Astrocyte of the hippocampus (primary cell): Measurements from ENCODE around the gene DYNC2I2.
"Not testable (repeated sequence)": the region's sequence is repeated elsewhere in the genome, so short reads cannot be mapped to it uniquely, and the experiment has no call there.

Source experiments
- DNase-seq: peaks from one replicate; pipeline ENCODE4 v3.0.0; 2011; ENCODE audit warnings: low read depth, low spot score

The DYNC2I2 gene

DNA sequence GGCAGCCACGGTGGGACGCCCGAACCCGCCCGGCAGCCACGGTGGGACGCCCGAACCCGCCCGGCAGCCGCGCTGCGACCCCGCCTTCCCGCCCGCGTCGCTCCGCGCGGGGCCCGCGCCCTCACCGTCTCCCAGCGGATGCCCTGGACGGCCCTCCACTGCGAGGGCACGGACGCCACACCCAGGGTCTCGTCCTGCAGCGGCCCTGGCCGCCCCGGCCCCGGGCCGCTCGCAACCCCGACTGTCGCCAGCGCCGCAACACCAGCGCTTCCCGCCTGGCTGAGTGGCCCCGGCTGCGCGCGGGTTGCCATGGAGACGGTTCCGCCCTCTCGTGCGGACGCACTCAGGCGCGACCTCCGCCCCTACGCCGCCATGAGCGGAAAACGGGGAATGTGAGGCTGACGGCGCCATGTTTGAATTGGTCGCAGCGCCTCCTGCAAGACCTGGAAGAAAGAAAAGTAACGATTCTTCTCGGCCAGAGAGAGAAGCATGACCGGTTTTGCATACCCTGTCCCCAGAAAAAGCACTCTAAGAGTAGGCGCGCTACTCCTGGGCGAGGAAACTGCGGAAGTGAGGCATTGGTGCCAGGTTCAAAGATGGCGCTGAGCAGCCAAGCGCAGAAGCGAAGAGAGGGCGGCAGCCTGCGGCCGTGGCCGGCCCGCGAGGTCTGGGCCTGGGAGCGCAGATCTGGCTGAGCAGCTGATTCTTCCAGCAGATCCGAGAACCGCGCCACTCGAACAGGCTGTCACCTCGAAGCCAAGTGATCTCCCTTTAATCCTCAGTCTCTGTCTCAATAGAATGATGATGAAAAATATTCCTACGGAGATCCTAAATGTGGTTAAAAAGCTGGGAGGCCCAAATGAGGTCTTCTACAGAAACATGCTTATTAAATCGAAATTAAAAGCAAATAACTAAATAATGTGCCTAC lies at the start of gene DYNC2I2:
Gene DYNC2I2, minus strand, starts transcription at position 432 of the 928 bp plus-strand sequence. Its CDS starts 121 bp downstream, at position 311.
- peak; percentile 97 for DNase-seq

DNA sequence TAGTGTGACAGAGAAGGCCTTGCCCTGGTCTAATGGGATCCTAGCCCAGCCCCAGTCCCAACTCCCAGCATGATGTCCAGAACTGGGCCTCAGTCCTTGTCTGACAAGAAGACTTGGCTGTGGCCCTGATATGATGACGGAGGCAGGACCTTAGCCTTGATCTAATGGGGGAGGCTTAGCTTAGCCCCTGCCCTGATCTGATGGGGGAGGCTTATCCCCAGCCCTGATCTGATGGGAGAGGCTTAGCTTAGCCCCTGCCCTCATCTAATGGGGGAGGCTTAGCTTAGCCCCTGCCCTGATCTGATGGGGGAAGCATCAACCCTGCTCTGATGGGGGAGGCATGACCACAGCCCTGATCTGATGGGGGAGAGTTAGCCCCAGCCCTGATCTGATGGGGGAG lies 49.4 kb upstream of the DYNC2I2 start:
- no peak for DNase-seq

DNA sequence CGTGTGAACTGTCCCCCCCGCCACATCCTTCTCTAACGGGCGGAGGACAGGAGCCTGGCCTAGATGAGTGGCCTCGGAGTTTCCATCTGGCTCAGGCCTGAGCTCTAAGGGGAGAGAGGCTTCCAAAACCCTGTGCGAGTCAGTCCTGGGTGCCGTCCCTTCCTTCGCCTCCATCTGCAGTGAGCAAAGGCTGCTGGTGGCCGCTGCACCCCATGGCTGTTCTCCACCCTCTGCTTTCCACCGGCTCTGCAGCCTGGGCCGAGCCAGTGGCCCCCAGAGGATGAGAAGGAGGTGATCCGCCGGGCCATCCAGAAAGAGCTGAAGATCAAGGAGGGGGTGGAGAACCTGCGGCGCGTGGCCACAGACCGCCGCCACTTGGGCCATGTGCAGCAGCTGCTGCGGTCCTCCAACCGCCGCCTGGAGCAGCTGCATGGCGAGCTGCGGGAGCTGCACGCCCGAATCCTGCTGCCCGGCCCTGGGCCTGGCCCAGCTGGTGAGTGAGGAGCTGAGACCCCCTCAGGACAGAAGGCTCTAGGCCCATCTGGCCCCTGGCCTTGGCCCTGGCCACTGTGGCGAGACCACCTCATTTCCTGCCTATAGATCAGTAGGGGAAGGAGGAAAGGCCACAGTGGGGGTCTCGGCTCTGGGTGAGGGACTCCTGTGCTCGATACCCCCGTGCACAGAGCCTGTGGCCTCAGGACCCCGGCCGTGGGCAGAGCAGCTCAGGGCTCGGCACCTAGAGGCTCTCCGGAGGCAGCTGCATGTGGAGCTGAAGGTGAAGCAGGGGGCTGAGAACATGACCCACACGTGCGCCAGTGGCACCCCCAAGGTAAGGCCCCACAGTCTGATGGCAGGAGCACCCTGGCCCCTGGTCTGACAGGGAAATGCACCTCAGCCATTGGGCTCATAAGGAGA lies 48.7 kb upstream of the DYNC2I2 start:
- no peak for DNase-seq

DNA sequence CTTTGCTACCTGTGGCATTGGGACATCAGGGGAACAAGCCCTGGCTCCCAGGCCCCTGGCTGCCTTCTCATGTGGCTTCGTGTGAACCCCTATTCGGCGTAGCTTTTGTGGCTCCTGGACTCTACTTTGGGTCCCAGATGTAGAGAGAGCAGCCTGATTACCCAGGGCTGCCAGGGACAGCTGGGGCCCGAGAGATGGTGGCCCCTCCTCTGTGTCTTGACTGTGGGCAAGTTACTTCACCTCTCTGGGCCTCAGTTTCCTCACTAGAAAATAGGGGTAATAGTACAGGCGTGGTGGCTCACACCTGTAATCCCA lies 47.7 kb upstream of the DYNC2I2 start:
- DNase-seq: no peak

DNA sequence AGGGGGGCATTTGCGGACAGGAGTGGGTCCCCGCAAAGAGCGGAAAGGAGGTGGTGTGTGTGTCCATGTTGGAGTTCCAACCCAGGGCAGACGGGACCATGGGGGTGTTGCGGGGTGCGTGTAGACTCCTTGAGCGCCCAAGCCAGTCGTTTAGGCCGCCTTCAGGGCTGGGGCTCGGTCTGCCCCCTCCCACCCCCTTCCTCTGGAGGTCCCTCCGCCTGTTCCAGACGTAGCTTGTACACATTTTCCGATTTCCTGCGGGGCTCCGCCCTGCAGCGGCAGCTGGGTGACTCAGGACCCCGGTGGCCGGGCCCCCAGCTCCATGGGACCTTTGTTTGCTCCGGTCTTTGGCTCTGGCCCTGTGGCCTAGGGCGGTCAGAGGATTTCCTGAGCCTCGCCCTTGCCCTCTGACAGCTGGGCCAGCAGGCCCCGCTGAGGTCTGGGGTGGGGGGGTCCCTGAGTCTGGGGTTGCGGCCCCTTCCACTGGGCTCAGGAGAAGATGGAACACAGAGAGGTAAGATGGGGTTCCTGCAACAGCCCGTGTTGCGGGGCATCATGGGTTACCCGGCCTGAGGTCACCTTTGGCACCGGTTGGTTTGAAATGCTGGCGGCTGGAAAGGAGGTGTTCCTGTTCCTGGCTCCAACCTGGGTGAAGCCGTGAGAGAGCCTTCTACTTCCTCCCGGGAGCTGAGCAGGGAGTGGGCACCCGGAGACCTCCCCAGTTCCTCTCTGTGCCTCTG lies 47.1 kb upstream of the DYNC2I2 start:
- DNase-seq: no peak

DNA sequence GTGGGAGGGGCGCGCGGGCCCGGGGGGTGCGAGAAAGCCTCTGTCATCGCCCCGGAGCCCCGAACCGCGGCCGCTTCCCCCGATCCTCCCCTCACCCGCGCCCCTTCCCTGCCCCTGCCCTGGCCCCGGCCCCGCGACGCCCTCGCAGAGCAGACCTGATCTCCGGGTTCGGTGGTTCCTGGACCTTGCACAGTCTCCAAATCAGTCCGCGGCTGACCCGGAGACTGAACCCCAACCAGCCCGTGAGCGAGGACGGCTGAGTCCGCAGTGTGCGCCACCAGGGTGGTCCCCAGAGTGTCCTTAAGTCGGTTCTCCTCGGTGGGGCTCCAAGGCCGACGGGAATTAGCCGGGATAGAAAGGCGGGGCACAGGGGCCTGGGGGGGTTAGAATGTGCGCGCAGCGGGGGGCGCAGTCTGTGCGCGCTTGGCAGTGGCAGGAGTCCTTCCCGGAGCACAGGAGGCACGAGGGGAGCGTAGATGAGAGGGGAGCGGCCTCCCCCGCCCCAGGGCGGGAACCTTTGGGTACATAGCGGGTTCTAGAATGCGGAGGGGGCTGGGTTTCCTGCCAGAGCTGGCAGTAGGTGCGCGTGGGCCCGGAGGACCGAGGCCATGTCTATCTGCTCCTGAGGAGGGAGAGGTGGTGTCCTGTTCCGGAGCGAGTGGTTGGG lies 46.4 kb upstream of the DYNC2I2 start:
- DNase-seq: peak; percentile 61

DNA sequence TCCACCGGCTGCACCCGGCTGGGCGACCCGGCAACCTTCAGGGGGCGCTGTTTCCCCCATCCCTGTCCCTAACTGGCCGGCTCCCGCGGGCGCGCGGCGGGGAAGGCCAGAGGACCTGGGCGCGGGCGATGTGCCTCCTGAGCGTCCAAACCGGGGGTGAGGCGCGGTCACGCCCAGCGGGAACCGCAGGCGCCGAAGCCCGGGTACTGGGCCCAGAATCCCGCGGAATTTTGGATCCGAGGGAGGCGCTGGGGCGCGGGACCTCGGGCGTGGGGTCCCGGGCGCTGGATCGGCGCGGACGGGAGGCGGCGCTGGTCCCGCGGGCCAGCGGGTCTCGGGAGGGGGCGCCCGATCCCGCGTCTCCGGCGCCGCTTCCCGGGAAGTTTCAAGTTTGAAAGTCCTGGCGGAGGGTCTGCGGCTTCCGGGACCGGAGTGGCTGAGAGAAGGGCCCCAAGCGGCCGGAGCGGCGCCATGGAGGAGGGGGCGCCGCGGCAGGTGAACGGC lies 45.9 kb upstream of the DYNC2I2 start, which contains the start of gene PKN3:
Gene PKN3, plus strand, starts transcription at position 59 of the 504 bp plus-strand sequence. Its CDS starts 413 bp downstream, at position 472.
- DNase-seq: peak; percentile 95

DNA sequence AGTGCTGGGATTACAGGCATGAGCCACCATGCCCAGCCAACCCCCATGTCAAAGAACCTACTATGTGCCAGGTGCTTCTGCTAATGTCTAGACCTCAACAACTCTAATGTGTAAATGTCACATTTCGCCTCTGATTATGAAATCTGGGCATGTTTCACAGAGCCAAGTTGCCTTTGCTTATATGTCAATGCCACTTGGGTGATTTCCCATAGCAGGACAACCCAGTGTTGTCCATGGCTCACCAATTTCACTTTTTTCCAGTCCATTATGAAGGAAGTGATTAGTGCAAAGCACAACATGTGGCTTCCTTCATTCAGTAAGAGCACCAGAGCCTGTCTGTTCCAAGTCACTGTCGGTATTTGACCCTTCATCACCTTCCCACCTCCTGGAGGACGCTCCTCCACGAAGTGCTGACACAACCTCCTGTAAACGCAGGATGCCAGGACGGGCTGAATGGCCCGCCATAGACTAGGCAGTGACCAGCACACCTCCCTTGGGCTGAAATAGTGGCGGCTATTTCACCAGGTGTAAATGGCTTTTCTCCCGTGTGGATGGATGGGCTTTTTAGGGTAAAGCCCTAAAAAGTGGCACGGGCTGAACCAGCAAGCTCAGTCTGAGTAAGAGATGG lies 44.7 kb upstream of the DYNC2I2 start:
- no peak for DNase-seq

DNA sequence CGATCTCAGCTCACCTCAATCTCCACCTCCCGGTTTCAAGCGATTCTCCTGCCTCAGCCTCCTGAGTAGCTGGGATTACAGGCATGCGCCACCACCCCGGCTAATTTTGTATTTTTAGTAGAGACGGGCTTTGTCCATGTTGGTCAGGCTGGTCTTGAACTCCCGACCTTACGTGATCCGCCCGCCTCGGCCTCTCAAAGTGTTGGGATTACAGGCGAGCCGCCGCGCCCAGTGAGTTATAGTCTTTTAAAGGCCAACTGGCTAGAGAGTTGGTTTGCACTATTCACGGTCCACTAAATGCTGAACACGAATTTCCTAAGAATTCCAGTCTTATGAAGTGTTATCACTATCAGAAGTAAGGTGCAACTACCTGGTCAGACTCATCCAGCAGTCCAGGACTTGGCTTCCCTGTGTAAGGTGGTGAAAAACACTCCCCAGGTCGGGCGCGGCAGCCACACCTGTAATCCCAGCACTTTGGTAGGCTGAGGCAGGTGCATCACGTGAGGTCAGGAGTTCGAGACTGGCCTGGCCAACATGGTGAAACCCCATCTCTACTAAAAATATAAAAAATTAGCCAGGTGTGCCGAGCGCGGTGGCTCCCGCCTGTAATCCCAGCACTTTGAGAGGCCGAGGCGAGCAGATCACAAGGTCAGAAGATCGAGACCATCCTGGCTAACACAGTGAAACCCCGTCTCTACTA lies 42.6 kb upstream of the DYNC2I2 start:
- DNase-seq: not testable (repeated sequence)

DNA sequence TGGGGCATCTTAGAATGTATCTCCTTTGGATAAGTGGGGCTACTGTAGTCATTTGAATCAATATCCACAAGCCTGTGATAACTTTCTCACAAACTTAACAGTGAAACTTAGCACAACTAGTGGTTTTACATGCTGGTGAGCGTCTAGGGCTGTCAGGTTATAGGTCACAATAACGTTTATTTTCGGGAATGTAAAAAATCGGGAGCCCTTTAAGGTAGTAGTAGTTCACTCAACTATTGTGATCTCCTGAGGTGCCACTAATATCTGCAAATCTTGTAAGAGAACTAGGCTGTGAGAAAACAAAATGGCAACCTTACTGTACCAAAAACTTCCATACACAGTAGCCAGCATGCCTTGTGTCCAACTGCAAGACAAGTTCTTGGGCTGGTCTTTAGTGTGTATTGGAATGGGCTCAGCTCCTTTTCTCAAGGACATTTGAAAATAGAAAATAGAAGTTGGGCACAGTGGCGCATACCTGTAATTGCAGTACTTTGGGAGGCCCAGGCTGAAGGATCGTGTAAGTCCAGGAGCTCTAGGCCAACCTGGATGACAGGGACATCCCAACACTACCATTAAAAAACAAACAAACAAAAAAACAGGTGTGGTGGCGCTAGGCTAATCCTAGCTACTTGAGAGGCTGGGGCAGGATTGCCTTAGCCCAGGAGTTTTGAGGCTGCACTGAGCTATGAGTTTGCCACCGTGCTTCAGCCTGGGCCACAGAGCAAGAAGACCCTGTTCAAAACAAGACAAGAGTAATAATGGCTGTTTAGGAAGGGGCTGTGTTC lies 40.5 kb upstream of the DYNC2I2 start:
- no peak for DNase-seq

DNA sequence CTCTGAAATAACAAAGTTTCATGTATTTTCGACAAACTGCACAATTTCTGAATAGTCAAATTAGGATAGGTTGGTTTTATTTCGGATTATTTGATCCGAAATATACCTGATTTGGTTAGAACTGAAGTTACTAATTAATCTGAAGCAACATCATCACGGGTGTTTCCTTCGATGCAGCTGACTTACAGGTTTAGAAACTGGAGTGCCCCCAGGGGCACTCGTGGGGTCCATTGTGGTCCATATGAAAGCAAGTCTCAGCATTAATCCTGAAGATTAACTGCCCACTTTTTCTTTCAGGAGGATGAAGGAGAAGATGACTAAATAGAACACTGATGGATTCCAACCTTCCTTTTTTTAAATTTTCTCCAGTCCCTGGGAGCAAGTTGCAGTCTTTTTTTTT lies 37.7 kb upstream of the DYNC2I2 start:
- no peak for DNase-seq

DNA sequence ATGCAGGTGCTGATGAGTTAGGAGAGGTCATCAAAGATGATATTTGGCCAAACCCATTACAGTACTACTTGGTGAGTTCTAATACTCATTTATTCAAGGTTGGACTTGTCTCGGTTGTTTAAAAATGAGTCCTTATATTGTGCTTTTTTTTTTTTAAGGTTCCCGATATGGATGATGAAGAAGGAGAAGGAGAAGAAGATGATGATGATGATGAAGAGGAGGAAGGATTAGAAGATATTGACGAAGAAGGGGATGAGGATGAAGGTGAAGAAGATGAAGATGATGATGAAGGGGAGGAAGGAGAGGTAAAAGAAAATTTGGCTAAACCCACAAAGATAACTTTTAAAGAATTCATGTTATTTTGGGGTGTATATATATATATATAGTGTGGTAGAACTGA lies 37.1 kb upstream of the DYNC2I2 start:
- DNase-seq: not testable (repeated sequence)

DNA sequence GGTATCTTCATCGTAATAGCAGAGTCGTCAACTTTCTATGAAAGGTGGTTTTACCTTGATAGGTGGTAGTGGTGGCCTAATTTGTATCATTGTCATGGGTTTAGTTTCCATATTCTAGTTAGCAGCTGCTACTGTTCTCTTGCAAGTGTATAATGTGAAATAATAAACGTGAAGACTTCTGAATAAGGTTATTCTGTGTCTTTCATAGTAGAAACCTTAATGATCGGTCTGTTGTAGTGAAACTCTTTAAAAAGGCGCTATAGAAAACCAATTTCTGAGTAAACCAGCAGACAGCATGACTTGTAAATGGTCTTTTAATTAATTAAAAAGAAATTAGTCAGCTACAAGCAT lies 34.0 kb upstream of the DYNC2I2 start:
- DNase-seq: no peak

DNA sequence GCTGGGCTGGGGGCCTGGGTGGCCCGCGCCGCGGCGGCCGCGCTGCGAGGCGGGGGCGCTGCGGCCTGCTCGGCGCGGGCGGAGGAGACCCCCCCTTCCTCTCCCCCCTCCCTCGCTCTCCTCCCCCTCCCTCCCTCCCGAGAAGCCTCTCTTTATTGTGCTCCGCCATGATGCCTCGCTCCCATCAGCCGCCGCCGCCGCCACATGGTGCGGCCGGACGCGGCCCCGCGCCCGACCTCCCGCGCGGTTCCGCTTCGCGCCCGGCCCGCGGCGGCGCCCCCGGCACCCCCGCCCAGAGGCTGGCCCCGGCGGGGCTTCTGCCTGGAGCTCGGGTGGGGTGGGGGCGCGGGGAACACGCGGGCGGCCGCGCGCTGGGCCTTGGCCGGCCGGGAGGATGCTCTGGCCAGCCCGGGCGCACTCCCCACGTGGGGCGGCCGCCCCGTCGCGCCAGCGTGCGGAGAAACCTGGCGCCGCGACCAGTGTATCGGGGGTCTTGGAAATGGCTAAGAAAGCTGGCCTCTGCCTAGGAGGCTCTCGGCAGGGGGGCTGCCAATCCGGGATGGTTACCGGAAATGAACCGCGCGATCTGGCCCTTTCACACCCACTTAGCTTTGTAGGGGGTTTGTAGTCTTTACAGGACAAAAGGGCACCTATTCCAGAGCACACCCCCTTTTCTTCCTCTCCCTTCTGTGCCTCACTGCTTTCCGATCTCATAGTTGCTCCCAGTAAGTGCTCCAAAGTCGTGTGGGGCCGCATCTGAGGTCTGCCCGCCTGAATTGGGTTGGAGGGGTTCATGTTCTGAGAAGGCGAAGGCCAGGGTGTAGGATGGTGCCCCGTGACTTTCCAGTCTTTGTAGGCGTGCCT lies 33.4 kb upstream of the DYNC2I2 start:
- peak; percentile 73 for DNase-seq

DNA sequence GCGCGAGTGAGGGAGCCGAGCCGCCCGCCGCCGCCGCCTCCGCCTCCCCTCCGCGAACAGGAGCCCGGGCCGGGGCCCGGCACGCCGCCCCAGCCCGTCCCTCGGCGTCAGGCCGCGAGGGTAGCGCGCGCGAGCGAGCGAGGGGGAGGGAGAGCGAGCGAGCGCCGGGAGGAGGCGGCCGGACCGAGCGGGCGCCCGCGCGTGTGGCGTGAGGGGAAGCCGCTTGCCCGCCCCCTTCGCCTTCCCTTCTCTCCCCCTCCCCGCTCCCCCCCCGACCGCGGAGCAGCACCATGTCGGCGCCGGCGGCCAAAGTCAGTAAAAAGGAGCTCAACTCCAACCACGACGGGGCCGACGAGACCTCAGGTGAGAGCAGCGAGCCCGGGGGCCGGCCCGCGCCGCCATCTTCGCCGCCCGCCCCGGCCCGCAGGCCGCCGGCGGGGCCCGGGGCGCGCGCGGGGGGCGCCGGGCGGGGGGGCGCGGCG lies 32.7 kb upstream of the DYNC2I2 start:
- no peak for DNase-seq

DNA sequence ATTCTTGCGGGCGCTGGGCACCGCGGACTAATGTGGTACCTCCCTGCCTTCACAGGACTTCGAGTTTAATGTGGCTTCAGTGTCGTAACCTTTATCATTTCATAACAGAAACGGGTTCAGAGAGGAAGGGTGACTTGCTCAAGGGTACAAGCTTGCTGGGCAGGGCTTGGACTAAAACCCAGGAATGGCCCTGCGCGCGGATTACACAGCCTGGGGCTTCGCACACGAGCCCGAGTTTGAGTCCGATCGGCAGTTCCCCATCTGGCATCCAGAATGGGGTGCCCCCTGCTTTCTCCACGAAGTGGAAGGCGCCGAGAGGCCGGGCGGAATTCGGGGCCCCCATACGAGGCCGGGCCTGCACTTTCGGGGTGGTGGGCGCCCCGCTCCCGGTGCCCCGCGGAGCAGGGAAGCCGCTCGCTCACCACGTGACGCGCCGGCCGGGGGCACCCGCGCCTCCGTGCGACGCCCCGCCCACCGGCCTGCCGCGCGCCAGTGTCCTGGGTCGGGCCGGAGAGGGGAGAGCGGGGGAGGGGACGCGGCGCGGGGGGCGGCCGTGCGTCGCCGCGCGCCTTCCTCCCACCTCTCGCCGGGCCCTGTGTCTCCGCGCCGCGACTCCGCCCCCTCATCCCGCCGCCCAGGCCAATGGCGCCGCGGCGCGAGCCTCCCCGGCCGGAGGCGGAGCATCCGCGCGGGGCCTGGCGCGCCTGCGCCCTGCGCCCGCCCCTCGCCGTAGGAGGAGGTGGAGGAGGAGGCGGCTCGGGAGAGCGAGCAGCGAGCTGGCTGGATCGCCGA lies 32.0 kb upstream of the DYNC2I2 start, which contains the start of gene SET:
Gene SET, plus strand, starts transcription at position 722 of the 792 bp plus-strand sequence. CDS start 361 bp downstream, outside the sequence.
- peak; percentile 99 for DNase-seq

DNA sequence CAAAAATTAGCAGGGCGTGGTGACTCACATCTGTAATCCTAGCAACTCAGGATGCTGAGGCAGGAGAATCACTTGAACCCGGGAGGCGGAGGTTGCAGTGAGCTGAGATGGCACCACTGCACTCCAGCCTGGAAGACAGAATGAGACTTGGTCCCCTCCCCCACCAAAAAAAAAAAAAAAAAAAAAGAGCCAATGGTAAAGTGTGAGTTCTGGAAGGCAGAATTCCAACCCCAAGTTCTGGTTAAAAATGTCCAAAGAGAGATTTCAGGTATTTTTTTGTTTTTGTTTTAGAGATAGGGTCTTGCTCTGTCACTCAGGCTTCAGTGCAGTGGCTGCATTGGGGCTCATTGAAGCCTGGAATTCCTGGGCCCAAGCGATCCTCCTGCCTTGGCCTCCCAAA lies 30.8 kb upstream of the DYNC2I2 start:
- no peak for DNase-seq
